OCI-LY7 (cell line): ENCODE data around the gene IFFO2. TPM values are rescaled to one million over a fixed set of nuclear protein-coding genes. Genes with fewer than 3 reads are reported as not detected.

Experiments
- BruUV-seq: library from RNA; stranded (reverse); fragments of 400-500 nt; replicated peaks from 2 replicates; lab custom pipeline; 2021; lab: Mats Ljungman, UMichigan
- CTCF ChIA-PET: fragments of 300-600 bp; sonication (Branson Sonifier 250); formaldehyde crosslinking; loops from one replicate; lab custom pipeline; 2022; ENCODE audit warnings: antibody characterized with exemption; ENCODE audit not compliant: unreplicated experiment; lab: Charles Lee
- POLR2A ChIA-PET: fragments of 300-600 bp; sonication (Branson Sonifier 250); formaldehyde crosslinking; loops from one replicate; lab custom pipeline; 2022; ENCODE audit warnings: antibody characterized with exemption; lab: Charles Lee
- DNase-seq: peaks from one replicate; pipeline ENCODE4 v3.0.0-alpha.2; 2015; ENCODE audit warnings: low spot score
- H2AFZ ChIP-seq: fragments of 200-600 bp; sonication (generic), shearing (Covaris generic); 2 replicates; pipeline ENCODE4 v1.6.1; 2014; ENCODE audit warnings: mild to moderate bottlenecking, antibody characterized with exemption, low read length, moderate library complexity
- H3K27ac ChIP-seq: fragments of 200-600 bp; sonication (generic); 2 replicates; pipeline ENCODE4 v1.5.1; 2014; ENCODE audit warnings: mixed run types, low read depth, mild to moderate bottlenecking, moderate library complexity, low read length, inconsistent platforms; ENCODE audit not compliant: poor library complexity, severe bottlenecking
- H3K36me3 ChIP-seq: fragments of 200-600 bp; sonication (generic); 2 replicates; pipeline ENCODE4 v1.6.1; 2014; ENCODE audit warnings: mild to moderate bottlenecking, antibody characterized with exemption, low read length, moderate library complexity, mixed read lengths; ENCODE audit not compliant: insufficient read depth
- H3K4me1 ChIP-seq: fragments of 200-600 bp; sonication (generic); 2 replicates; pipeline ENCODE4 v1.5.1; 2014; ENCODE audit warnings: mild to moderate bottlenecking, low read length; ENCODE audit not compliant: insufficient read depth, poor library complexity, severe bottlenecking
- H3K4me2 ChIP-seq: fragments of 200-600 bp; sonication (generic); 2 replicates; pipeline ENCODE4 v1.6.1; 2014; ENCODE audit warnings: mild to moderate bottlenecking, low read length
- H3K4me3 ChIP-seq: fragments of 200-600 bp; sonication (generic); 2 replicates; pipeline ENCODE4 v1.5.1; 2014; ENCODE audit warnings: mild to moderate bottlenecking, low read depth, low read length; ENCODE audit not compliant: poor library complexity, severe bottlenecking
- H3K79me2 ChIP-seq: fragments of 200-600 bp; sonication (generic); 2 replicates; pipeline ENCODE4 v1.6.1; 2016; ENCODE audit warnings: low read depth, mild to moderate bottlenecking, low read length, moderate library complexity, mixed read lengths; ENCODE audit not compliant: insufficient read depth
- H3K9me2 ChIP-seq: fragments of 200-600 bp; sonication (generic); 2 replicates; pipeline ENCODE4 v1.6.1; 2016; ENCODE audit warnings: mild to moderate bottlenecking, low read length, mixed read lengths; ENCODE audit not compliant: insufficient read depth
- H3K9me3 ChIP-seq: fragments of 200-600 bp; sonication (generic); 2 replicates; pipeline ENCODE4 v1.6.1; 2014; ENCODE audit warnings: mild to moderate bottlenecking, mixed run types, low read length, mixed read lengths
- H4K20me1 ChIP-seq: fragments of 200-600 bp; sonication (generic); 2 replicates; pipeline ENCODE4 v1.6.1; 2014; ENCODE audit warnings: mild to moderate bottlenecking, antibody characterized with exemption, low read length, moderate library complexity, mixed read lengths; ENCODE audit not compliant: insufficient read depth
- EZH2phosphoT487 ChIP-seq: fragments of 200-600 bp; sonication (generic); IDR thresholded peaks from 2 replicates; pipeline ENCODE4 v1.6.1; 2018; ENCODE audit warnings: low read depth, borderline replicate concordance, mild to moderate bottlenecking, mixed run types, antibody characterized with exemption, low read length, moderate library complexity, mixed read lengths
- intact Hi-C: fragments of 100-400 bp; cut with micrococcal nuclease; formaldehyde crosslinking; loops from one replicate; pipeline ENCODE4 v1.10.0; 2022; ENCODE audit not compliant: unreplicated experiment
- total RNA-seq, 2 experiments: library from RNA; depleted of rRNA in 1 of 2; stranded (reverse); fragments of >200 nt in 1 of 2; shearing (Covaris generic) in 1 of 2; gene quantifications; 2 replicates each; pipeline ENCODE4 v1.2.3, GENCODE V29; 2014 to 2022
- TF ChIP-seq, protein P1 (sequence below): fragments of 200-600 bp; sonication (generic); conservative IDR thresholded peaks from 2 replicates; pipeline ENCODE4 v1.5.1; 2014; ENCODE audit warnings: mild to moderate bottlenecking, antibody characterized with exemption, low read length, moderate library complexity, mixed read lengths

Gene IFFO2
- total RNA-seq, 2 experiments from 2014 or later = 0.06 to 0.44 TPM

DNA sequence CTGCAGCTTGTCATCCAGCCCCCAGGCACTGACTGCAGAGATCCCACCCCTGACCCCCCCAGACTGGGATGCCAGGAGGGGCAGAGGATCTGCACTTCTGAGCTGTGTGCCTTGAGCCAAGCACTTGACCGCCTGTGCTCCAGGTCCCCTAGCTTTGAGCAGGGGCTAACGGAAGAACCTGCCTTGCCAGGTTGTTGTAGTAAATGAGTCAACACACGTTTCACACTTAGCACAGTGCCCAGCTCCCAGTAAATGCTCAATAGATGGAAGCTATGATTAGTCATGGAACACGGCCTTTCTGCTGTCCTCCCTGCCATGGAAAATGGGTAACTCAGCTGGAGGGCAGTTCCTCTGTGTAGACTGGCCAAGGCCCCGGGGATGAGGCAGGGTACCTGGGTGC, 24.1 kb downstream of the IFFO2 start:
- no peaks in the 10 kb centered on the region; the same call in 1 of the 2 replicates for H4K20me1 ChIP-seq
- H3K27ac ChIP-seq = no peak overlapping the region
- ChIA-PET CTCF (interaction anchor here (0.8 kb wide), 1 partner anchor 19 kb away, joined by 3 read pairs; no protein-coding TSS in a partner anchor), POLR2A (no interaction called here)
- H3K36me3 ChIP-seq = no peaks in the 10 kb centered on the region
- no peak overlapping the region for H3K4me3 ChIP-seq
- no peak for TF ChIP-seq EZH2phosphoT487
- TF ChIP-seq, protein P1, sequence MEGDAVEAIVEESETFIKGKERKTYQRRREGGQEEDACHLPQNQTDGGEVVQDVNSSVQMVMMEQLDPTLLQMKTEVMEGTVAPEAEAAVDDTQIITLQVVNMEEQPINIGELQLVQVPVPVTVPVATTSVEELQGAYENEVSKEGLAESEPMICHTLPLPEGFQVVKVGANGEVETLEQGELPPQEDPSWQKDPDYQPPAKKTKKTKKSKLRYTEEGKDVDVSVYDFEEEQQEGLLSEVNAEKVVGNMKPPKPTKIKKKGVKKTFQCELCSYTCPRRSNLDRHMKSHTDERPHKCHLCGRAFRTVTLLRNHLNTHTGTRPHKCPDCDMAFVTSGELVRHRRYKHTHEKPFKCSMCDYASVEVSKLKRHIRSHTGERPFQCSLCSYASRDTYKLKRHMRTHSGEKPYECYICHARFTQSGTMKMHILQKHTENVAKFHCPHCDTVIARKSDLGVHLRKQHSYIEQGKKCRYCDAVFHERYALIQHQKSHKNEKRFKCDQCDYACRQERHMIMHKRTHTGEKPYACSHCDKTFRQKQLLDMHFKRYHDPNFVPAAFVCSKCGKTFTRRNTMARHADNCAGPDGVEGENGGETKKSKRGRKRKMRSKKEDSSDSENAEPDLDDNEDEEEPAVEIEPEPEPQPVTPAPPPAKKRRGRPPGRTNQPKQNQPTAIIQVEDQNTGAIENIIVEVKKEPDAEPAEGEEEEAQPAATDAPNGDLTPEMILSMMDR = no peak
- H3K4me2 ChIP-seq = no peak overlapping the region
- BruUV-seq = no TSS peak
- no peaks in the 10 kb centered on the region for H3K9me3 ChIP-seq
- H3K4me1 ChIP-seq = peaks cover 7% of the 10 kb centered on the region
- DNase-seq = no peak
- H3K79me2 ChIP-seq = no peaks in the 10 kb centered on the region
- no peak overlapping the region for H2AFZ ChIP-seq
- no peaks in the 10 kb centered on the region for H3K9me2 ChIP-seq
- intact Hi-C loops = no loop called here

DNA sequence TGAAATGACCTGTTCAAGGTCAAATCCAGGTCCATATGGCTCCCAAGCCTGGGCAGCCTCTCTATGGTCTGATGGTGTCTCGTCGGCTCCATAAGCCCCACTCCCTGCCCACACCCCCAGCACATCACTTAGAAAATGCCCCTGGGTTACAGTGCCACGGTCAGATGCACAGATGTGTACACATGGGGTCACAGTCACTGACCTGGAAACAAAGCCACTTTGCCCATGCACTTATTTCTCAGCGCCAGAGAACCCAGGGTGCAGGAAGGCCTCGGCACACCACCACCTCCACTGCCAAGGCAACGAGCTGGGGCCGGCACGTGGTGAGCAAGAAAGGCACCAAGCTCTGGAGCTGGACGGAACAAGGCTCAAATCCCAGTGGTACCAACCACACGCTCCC, 24.7 kb downstream of the IFFO2 start:
- ChIA-PET CTCF (no interaction called here), POLR2A (no interaction called here)
- no peak overlapping the region for H3K4me3 ChIP-seq
- BruUV-seq = no TSS peak
- peaks cover 14% of the 10 kb centered on the region for H3K4me1 ChIP-seq
- H3K9me3 ChIP-seq = no peaks in the 10 kb centered on the region
- intact Hi-C loops = no loop called here
- H3K27ac ChIP-seq = no peak overlapping the region
- no peak for DNase-seq
- H4K20me1 ChIP-seq = no peaks in the 10 kb centered on the region; the same call in 1 of the 2 replicates
- TF ChIP-seq, protein P1 = no peak
- TF ChIP-seq EZH2phosphoT487 = no peak
- no peaks in the 10 kb centered on the region for H3K36me3 ChIP-seq
- no peaks in the 10 kb centered on the region for H3K9me2 ChIP-seq
- no peak overlapping the region for H3K4me2 ChIP-seq
- H3K79me2 ChIP-seq = no peaks in the 10 kb centered on the region
- H2AFZ ChIP-seq = no peak overlapping the region

DNA sequence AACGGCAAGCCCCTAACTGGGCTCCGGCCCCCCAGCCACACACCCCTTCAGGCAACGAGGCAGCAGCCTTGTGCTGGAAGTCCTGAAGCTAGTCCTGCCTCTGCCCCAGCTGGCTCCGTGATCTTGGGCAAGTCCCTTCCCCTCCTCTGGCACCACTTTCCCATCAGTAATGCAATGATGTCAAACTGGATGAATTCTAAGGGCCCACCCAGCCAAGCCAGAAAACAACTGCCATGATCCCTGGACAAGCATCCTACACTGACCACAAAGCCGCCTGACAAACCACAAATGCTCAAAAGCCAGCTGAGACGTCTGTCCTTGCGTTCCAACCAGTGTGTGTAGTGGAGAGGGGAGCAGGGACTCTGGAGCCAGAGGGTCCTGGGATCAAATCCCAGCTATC, 26.8 kb downstream of the IFFO2 start:
- intact Hi-C loops = no loop called here
- DNase-seq = no peak
- Histone ChIP-seq H3K79me2 (no peaks in the 10 kb centered on the region), H3K4me2 (no peak overlapping the region), H3K4me1 (peaks cover 18% of the 10 kb centered on the region), H3K36me3 (no peaks in the 10 kb centered on the region), H3K9me2 (no peaks in the 10 kb centered on the region), H2AFZ (no peak overlapping the region), H3K27ac (no peak overlapping the region), H4K20me1 (no peaks in the 10 kb centered on the region; the same call in 1 of the 2 replicates), H3K9me3 (no peaks in the 10 kb centered on the region), H3K4me3 (no peak overlapping the region)
- BruUV-seq = no TSS peak
- ChIA-PET POLR2A (no interaction called here), CTCF (no interaction called here)
- TF ChIP-seq, protein P1 = no peak
- TF ChIP-seq EZH2phosphoT487 = no peak
